SU-DHL-6 (cell line): ENCODE measurements around the gene HOXA10.

Experiments
- CTCF ChIP-seq: fragments of 200-600 bp; sonication (generic); IDR thresholded peaks from one replicate; pipeline ENCODE4 v1.5.1; 2017; ENCODE audit warnings: antibody characterized with exemption, mild to moderate bottlenecking, low read length, moderate library complexity; ENCODE audit not compliant: insufficient read depth, poor library complexity, severe bottlenecking
- EZH2phosphoT487 ChIP-seq: fragments of 200-600 bp; sonication (generic), shearing (Covaris generic); conservative IDR thresholded peaks from 2 replicates; pipeline ENCODE4 v1.6.1; 2018; ENCODE audit warnings: mild to moderate bottlenecking, antibody characterized with exemption, low read length, moderate library complexity, mixed read lengths

DNA sequence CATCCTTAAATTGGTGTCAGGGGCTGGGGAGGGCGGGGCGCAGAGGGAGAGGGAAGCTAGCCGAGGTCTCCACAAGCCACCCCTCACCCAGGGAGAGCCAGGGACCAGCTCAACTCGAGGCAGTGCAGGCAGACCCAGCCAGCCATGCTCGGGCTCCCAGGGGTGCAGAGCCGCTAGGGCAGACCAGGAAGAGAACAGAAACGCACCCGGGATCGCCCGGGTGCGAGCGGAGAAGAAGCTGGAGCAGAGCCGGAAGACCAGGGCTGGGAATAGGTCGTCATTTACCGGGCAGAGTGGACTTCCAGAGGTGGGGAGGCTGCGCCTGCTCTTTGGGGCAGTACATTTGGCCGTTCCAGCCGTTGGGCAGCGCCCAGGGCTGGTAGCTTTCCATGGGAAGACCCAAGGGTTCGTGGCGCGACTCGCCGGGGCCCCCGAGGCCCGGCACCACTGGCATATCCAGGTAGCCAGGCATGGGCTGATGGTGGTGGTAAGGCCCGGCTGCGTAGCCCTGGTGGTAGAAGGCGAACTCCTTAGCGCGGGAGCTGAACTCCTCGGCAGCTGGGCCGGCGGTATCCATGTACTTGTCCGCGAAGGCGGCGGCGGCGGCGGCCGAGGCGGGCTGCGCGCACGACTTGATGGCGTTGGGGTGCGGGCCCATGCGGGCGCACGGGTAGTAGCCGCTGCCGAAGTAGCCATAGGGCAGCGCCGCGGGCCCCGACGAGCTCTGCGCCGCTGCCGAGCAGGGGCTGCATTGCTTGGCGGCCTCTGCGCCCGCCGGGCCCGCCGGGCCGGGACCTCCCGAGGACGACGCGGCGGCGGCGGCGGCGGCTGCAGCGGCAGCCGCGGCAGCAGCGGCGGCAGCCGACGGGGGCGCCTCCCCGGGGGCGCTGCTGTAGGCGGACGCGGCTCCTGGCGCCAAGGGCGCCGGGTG, 25.0 kb upstream of the HOXA10 start:
- TF ChIP-seq CTCF: no peak
- no peak for TF ChIP-seq EZH2phosphoT487
